Urothelium cell line (cell line): ENCODE data around the gene HEXIM1.
A peak's percentile ranks its signal among the peaks of the same experiment; 100 is the strongest.

ENCODE experiments used
- DNase-seq: peaks from one replicate; pipeline ENCODE4 v3.0.0; 2011; ENCODE audit warnings: low spot score, mixed read lengths
- FAIRE-seq: peaks from 2 replicates; lab custom pipeline; 2011; peaks lifted over from hg19 to GRCh38; lab: Jason Lieb, UNC

HEXIM1 gene

DNA sequence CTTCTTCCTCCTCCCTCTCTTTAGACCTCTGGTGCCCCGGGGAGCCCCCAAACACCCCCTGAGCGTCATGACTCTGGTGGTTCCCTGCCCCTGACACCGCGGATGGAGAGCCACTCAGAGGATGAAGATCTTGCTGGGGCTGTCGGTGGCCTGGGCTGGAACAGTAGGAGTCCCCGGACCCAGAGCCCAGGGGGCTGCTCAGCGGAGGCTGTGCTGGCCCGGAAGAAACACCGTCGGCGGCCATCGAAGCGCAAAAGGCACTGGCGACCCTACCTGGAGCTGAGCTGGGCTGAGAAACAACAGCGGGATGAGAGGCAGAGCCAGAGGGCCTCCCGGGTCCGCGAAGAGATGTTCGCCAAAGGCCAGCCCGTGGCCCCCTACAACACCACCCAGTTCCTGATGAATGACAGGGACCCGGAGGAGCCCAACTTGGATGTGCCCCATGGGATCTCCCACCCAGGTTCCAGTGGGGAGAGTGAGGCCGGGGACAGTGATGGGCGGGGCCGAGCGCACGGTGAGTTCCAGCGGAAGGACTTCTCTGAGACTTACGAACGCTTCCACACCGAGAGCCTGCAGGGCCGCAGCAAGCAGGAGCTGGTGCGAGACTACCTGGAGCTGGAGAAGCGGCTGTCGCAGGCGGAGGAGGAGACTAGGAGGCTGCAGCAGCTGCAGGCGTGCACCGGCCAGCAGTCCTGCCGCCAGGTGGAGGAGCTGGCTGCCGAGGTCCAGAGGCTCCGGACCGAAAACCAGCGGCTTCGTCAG is 20.9 kb downstream of the HEXIM1 start:
- FAIRE-seq: no peak

GRCh38 chr17:45170280-45170930 is 22.1 kb downstream of the HEXIM1 start:
- DNase-seq (no peak), FAIRE-seq (no peak)

More for the DNA sequence above, 20.9 kb downstream of the HEXIM1 start:
- DNase-seq: no peak

DNA sequence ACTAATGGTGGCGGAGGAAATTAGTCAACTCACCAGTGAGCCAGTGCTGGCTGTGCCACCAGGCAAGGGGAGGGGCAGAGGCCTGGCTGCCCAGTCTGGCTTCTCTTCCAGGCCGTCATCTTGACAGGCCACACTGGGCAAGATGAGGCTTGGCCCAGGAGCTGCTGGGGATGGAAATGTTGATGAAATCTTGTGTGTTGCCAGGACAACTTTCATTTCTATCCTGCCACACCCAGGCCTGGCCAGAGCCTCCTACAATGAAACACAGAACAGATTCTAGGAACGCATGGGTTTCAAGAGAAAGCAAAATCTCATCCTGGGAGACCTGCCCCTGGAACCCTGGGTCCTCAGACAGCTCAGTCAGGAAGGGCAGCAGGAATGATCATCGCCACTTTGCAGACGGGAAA is 22.7 kb downstream of the HEXIM1 start:
- FAIRE-seq (peak; percentile 44), DNase-seq (peak; percentile 60)

GRCh38 chr17:45171338-45172231 is 23.3 kb downstream of the HEXIM1 start:
- DNase-seq (peak; percentile 56), FAIRE-seq (no peak)

DNA sequence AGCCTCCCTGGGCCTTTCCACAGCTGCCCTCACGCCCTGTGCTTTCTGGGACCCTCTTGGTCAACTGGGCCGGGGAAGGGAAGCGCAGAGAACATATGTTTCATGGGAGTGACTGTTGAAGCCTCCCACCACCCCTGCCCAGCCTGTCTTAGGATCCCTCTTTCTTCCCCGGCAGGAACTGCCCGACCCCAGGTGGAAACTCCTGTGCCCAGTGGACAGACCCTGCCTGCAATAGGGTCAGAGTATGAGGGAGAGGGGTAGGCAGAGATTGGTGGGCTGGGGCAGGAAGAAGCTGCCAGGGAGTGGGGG is 23.9 kb downstream of the HEXIM1 start:
- FAIRE-seq: no peak
- DNase-seq: no peak

DNA sequence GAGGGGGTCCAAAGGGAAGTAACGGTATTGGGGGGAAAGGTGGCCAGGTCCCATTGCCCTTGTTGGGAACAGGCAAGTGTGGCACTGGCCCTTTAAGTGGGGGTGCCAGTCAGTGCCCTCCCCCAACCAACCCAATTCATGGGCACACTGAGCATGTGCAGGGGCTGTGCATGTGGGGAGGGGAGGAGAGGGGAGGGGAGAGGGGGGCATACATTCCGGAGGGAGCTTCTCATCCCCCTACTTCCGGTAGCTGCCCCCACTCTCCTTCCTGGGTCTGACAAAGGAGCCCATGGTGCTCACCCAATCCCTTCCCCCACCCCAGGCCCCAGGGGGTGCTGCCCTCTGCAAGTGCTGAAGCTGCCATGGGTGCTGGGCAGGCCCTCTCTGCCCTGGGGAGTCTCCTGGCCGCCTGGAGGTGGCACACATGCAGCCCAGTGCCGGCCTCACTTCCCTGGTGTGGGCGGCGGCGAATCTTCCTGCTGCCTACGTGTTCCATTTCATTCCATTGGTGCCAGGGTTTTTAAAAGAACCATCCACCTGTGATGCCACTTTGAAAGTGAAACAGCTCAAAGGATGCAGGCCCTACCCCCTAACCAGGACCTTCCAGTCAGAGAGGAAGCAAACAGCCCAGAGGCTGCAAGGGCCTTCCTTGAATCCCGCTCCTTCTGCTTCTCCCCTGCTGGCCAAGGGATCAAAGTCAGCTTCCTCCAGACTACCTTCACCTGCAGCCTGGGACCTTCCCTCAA is 24.4 kb downstream of the HEXIM1 start:
- DNase-seq: peak; percentile 87
- FAIRE-seq: peak; percentile 99

- DNase-seq: no peak
- no peak for FAIRE-seq
Measured at GRCh38 chr17:45175759-45176115, 27.5 kb downstream of the HEXIM1 start.

DNA sequence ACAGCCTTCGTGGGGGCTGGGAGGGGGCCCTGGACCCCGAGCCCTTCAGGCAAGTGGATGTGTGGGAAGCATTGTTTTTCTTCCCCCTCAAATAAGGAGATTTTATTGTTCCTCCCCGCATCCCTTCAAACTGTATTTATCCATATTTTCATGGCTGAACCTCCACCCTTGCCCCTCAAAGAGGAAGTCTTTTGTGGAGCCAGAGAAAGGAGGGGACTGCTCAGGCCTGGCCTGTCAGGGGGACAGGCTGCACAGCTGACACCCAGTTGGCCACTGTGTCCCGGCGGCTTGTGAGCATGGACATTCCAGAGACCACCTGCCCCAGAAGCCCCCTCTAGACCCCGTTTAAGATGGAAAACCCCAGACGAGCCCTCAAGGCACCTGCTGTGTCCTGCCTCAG is 29.3 kb downstream of the HEXIM1 start:
- FAIRE-seq (no peak), DNase-seq (no peak)

DNA sequence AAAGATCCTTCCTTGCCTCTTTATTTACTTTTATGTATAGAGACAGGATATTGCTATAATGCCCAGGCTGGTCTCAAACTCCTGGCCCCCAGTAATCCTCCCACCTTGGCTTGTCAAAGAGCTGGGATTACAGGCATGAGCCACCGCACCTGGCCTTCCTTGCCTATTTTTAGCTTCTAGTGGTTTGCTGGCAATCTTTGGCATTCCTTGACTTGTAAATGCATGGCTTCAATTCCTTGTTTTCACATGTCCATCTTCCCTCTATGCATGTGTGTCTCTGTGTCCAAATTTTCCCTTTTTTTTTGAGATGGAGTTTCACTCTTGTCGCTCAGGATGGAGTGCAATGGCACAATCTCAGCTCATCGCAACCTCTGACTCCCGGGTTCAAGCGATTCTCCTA is 35.9 kb downstream of the HEXIM1 start:
- FAIRE-seq (no peak), DNase-seq (no peak)

GRCh38 chr17:45186801-45187354 is 38.6 kb downstream of the HEXIM1 start:
- FAIRE-seq (no peak), DNase-seq (no peak)

- FAIRE-seq: no peak
- DNase-seq: no peak
Measured at GRCh38 chr17:45189009-45189408, 40.7 kb downstream of the HEXIM1 start.

DNA sequence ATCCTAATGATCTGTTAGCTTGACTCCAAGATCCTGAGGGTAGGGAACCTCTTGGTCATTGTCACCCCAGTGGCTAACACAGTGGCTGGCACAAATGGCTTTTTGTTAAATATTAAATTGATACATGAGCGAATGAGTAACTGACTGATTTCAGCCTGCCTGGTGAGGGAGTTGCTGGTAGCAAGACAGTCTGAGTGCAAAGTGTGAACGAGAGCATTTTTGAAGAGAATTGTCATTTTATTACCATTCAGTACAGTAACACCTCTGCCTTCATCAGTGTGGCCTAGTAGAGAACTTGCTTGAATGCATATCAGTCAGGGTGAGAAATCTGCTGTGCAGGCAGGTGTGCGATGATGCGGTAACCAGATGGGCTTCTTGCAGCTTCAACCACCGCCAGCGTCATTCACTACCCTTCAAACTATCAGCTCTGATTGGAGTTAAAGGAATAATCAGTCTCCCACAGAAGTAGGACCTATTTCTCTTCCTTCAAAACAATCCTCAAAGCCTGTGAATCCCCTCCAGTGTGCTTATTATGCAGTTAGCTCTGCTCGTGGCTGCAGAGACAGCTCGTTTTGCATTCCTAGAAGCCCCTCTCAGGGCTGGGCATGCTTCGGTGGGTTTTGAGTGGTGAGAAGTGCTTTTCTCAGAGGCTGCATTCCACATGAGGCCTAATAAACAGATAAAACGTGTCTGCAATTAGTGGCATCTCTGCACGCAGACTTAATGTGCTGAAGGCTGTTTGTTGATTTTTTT is 42.4 kb downstream of the HEXIM1 start:
- DNase-seq: no peak
- FAIRE-seq: no peak

- DNase-seq (no peak), FAIRE-seq (no peak)
Measured at GRCh38 chr17:45195424-45195823, 47.1 kb downstream of the HEXIM1 start.

DNA sequence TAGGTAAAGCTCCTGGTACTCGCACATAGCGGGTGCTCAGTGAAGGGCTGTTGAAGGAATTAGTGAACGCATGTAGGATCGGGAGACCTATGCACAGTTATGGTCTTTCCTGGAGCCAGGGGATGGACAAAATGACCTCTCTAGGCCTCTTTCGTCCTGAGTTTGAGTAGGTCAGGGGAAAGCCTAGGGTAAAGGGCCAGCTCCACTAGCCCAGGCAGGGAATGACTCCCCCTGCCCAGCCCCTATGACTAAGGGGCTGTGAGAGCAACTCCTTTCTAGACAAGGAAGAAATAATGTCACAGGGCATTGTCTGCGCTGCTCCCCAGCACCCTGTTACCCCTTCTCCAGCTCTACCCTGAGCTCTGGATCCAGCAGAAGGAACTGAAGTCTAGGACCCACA is 48.8 kb downstream of the HEXIM1 start:
- no peak for FAIRE-seq
- DNase-seq: no peak

- no peak for FAIRE-seq
Measured at GRCh38 chr17:45197555-45198334, 49.5 kb downstream of the HEXIM1 start.

DNA sequence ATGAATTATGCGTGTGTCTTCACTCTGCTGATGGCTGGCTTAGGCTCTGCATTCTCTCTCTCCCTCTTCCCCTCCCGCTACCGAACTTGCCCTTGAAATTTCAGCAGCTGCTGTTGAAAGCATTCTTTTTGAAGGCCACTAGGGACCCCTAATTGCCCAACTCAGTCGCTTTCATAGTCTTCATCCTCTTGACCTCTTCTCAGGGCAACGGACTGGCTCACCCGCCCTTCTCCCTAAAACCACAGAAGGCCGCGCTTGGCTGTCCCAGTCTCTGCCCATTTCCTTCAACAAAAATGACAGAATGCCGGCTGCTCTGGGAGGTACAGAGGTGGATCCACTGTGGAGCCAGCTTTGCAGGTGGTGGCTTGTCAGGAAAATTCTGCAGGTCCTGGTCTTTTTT is 52.4 kb downstream of the HEXIM1 start:
- FAIRE-seq: no peak
- no peak for DNase-seq

More at GRCh38 chr17:45197555-45198334, 49.5 kb downstream of the HEXIM1 start:
- DNase-seq: peak; percentile 95

- DNase-seq (no peak), FAIRE-seq (no peak)
Measured at GRCh38 chr17:45201457-45201856, 53.2 kb downstream of the HEXIM1 start.
